WTC11 (cell line): ENCODE results near the gene MDM4. TPM values are rescaled to one million over a fixed set of nuclear protein-coding genes. Genes with fewer than 3 reads are reported as not detected.
A peak's percentile ranks its signal among the peaks of the same experiment; 100 is the strongest.

Source experiments
- ATF1 ChIP-seq: sonication (generic); formaldehyde crosslinking; IDR thresholded peaks from 2 replicates; pipeline ENCODE4 v1.8.1; 2023; ENCODE audit warnings: mild to moderate bottlenecking, moderate library complexity, missing genetic modification reagents
- ESRRA ChIP-seq: sonication (generic); formaldehyde crosslinking; IDR thresholded peaks from 2 replicates; pipeline ENCODE4 v1.8.1; 2022; ENCODE audit warnings: mild to moderate bottlenecking, missing genetic modification reagents, borderline replicate concordance
- FOXK1 ChIP-seq: sonication (generic); formaldehyde crosslinking; IDR thresholded peaks from 2 replicates; pipeline ENCODE4 v1.8.0; 2022; ENCODE audit warnings: mild to moderate bottlenecking, moderate library complexity, missing genetic modification reagents
- GTF2I ChIP-seq: fragments of 250-450 bp; sonication (Bioruptor Pico); conservative IDR thresholded peaks from 2 replicates; pipeline ENCODE4 v1.4.0; 2021; ENCODE audit warnings: mild to moderate bottlenecking
- HMGA2 ChIP-seq: fragments of 250-450 bp; sonication (Bioruptor Pico); IDR thresholded peaks from 2 replicates; pipeline ENCODE4 v1.4.0; 2021; ENCODE audit warnings: mild to moderate bottlenecking, moderate library complexity
- MYBL2 ChIP-seq: sonication (generic); formaldehyde crosslinking; IDR thresholded peaks from 2 replicates; pipeline ENCODE4 v1.8.1; 2023; ENCODE audit warnings: mild to moderate bottlenecking, moderate library complexity, missing genetic modification reagents
- NFYB ChIP-seq: sonication (generic); formaldehyde crosslinking; conservative IDR thresholded peaks from 2 replicates; pipeline ENCODE4 v1.8.0; 2022; ENCODE audit warnings: low read depth, missing genetic modification reagents
- NR1H2 ChIP-seq: sonication (generic); formaldehyde crosslinking; IDR thresholded peaks from 2 replicates; pipeline ENCODE4 v1.9.0; 2021; ENCODE audit warnings: mild to moderate bottlenecking, moderate library complexity, missing genetic modification reagents
- TCF7 ChIP-seq: sonication (generic); formaldehyde crosslinking; IDR thresholded peaks from 2 replicates; pipeline ENCODE4 v1.8.0; 2022; ENCODE audit warnings: mild to moderate bottlenecking, low read depth, missing genetic modification reagents, moderate library complexity
- TP53 ChIP-seq: sonication (generic); formaldehyde crosslinking; IDR thresholded peaks from 2 replicates; pipeline ENCODE4 v1.8.1; 2023; ENCODE audit warnings: mild to moderate bottlenecking, missing genetic modification reagents
- ZNF121 ChIP-seq: sonication (generic); formaldehyde crosslinking; IDR thresholded peaks from 2 replicates; pipeline ENCODE4 v1.8.0; 2023; ENCODE audit warnings: missing genetic modification reagents
- ZNF219 ChIP-seq: sonication (generic); formaldehyde crosslinking; IDR thresholded peaks from 2 replicates; pipeline ENCODE4 v1.8.0; 2023; ENCODE audit warnings: missing genetic modification reagents, mild to moderate bottlenecking, borderline replicate concordance
- ZNF396 ChIP-seq: fragments of 250-450 bp; sonication (Bioruptor Pico); IDR thresholded peaks from 2 replicates; pipeline ENCODE4 v1.8.0; 2021; ENCODE audit warnings: mild to moderate bottlenecking, moderate library complexity, borderline replicate concordance
- total RNA-seq: library from RNA; stranded (reverse); gene quantifications from 3 replicates; pipeline ENCODE4 v1.2.3, GENCODE V29; 2021
- TF ChIP-seq, protein P1 (sequence below): fragments of 250-450 bp; sonication (Bioruptor Pico); IDR thresholded peaks from 2 replicates; pipeline ENCODE4 v2.1.2; 2022; ENCODE audit warnings: mild to moderate bottlenecking, moderate library complexity
- TF ChIP-seq, protein P2 (sequence below): sonication (generic); formaldehyde crosslinking; IDR thresholded peaks from 2 replicates; pipeline ENCODE4 v1.8.1; 2023; ENCODE audit warnings: mild to moderate bottlenecking, missing genetic modification reagents, borderline replicate concordance
- TF ChIP-seq, protein P3 (sequence below): sonication (generic); formaldehyde crosslinking; IDR thresholded peaks from 2 replicates; pipeline ENCODE4 v1.8.1; 2022; ENCODE audit warnings: low read depth, missing genetic modification reagents, borderline replicate concordance
- TF ChIP-seq, protein P4 (sequence below): sonication (generic); formaldehyde crosslinking; IDR thresholded peaks from 2 replicates; pipeline ENCODE4 v1.8.1; 2023; ENCODE audit warnings: mild to moderate bottlenecking, missing genetic modification reagents, moderate library complexity
- TF ChIP-seq, protein P5 (sequence below): sonication (generic); formaldehyde crosslinking; IDR thresholded peaks from 2 replicates; pipeline ENCODE4 v1.8.0; 2023; ENCODE audit warnings: mild to moderate bottlenecking, missing genetic modification reagents
- TF ChIP-seq, protein P6 (sequence below): sonication (generic); formaldehyde crosslinking; IDR thresholded peaks from 2 replicates; pipeline ENCODE4 v1.8.1; 2023; ENCODE audit warnings: mild to moderate bottlenecking, missing genetic modification reagents
- TF ChIP-seq, protein P7 (sequence below): sonication (generic); formaldehyde crosslinking; conservative IDR thresholded peaks from 2 replicates; pipeline ENCODE4 v1.8.1; 2022; ENCODE audit warnings: mild to moderate bottlenecking, missing genetic modification reagents
- TF ChIP-seq, protein P8 (sequence below): sonication (generic); formaldehyde crosslinking; IDR thresholded peaks from 2 replicates; pipeline ENCODE4 v1.8.0; 2022; ENCODE audit warnings: missing genetic modification reagents

Gene MDM4
- total RNA-seq, 1 experiment from 2014 or later = 76.2 TPM

DNA sequence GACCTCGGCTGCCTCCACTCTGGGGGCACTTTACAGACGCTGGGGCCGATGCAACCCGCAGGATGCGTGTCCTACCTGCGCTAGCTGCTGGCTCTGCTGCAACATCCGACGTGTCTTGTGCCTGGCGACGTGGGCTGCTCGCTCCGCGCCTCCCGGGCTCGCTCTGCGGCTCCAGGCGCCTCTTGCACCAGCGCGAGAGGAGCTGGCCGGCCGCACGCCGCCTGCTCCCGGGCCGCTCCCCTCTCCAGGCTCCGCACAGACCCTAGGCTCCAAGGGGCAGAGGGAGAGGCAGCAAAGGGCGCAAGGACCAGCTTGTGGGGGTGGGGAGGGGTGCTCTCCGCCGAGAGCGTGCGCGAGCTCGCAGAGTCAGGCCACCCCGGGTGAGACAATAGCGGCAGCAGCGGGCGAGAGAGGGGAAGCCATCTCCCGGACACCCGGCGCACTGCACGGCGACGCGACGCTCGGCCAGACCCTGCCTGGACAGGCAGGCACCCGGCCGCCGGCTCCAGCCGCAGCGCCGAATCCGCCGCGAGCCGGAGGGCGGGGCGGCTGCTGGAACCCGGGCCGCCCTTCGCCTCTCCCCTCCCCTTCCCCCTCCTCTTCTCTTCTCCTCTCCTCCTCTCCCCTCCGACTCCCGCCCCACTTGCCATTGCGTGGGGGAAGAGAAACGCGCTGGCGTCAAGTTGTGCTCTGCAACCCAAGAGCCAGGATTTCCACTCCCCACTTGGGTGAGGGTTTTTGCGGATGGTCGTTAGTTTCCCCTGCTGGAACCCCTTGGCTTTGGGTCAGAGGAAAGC is 21.7 kb upstream of the MDM4 start, which contains the start of gene PIK3C2B (continued):
- TF ChIP-seq, protein P1, sequence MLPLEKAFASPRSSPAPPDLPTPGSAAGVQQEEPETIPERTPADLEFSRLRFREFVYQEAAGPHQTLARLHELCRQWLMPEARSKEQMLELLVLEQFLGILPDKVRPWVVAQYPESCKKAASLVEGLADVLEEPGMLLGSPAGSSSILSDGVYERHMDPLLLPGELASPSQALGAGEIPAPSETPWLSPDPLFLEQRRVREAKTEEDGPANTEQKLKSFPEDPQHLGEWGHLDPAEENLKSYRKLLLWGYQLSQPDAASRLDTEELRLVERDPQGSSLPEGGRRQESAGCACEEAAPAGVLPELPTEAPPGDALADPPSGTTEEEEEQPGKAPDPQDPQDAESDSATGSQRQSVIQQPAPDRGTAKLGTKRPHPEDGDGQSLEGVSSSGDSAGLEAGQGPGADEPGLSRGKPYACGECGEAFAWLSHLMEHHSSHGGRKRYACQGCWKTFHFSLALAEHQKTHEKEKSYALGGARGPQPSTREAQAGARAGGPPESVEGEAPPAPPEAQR (CRISPR knock-in tag) = no peak
- no peak for TF ChIP-seq ESRRA (CRISPR knock-in tag)
- no peak for TF ChIP-seq ZNF121
- TF ChIP-seq TP53 (CRISPR knock-in tag) = 0 out of 2 replicates have a peak, but pooled peaks have one; percentile 40
- TF ChIP-seq, protein P2, sequence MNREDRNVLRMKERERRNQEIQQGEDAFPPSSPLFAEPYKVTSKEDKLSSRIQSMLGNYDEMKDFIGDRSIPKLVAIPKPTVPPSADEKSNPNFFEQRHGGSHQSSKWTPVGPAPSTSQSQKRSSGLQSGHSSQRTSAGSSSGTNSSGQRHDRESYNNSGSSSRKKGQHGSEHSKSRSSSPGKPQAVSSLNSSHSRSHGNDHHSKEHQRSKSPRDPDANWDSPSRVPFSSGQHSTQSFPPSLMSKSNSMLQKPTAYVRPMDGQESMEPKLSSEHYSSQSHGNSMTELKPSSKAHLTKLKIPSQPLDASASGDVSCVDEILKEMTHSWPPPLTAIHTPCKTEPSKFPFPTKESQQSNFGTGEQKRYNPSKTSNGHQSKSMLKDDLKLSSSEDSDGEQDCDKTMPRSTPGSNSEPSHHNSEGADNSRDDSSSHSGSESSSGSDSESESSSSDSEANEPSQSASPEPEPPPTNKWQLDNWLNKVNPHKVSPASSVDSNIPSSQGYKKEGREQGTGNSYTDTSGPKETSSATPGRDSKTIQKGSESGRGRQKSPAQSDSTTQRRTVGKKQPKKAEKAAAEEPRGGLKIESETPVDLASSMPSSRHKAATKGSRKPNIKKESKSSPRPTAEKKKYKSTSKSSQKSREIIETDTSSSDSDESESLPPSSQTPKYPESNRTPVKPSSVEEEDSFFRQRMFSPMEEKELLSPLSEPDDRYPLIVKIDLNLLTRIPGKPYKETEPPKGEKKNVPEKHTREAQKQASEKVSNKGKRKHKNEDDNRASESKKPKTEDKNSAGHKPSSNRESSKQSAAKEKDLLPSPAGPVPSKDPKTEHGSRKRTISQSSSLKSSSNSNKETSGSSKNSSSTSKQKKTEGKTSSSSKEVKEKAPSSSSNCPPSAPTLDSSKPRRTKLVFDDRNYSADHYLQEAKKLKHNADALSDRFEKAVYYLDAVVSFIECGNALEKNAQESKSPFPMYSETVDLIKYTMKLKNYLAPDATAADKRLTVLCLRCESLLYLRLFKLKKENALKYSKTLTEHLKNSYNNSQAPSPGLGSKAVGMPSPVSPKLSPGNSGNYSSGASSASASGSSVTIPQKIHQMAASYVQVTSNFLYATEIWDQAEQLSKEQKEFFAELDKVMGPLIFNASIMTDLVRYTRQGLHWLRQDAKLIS (CRISPR knock-in tag) = no peak
- TF ChIP-seq, protein P3, sequence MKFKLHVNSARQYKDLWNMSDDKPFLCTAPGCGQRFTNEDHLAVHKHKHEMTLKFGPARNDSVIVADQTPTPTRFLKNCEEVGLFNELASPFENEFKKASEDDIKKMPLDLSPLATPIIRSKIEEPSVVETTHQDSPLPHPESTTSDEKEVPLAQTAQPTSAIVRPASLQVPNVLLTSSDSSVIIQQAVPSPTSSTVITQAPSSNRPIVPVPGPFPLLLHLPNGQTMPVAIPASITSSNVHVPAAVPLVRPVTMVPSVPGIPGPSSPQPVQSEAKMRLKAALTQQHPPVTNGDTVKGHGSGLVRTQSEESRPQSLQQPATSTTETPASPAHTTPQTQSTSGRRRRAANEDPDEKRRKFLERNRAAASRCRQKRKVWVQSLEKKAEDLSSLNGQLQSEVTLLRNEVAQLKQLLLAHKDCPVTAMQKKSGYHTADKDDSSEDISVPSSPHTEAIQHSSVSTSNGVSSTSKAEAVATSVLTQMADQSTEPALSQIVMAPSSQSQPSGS = no peak
- peak; percentile 46; the same call in 1 of the 2 replicates for TF ChIP-seq FOXK1 (CRISPR knock-in tag)
- TF ChIP-seq, protein P4, sequence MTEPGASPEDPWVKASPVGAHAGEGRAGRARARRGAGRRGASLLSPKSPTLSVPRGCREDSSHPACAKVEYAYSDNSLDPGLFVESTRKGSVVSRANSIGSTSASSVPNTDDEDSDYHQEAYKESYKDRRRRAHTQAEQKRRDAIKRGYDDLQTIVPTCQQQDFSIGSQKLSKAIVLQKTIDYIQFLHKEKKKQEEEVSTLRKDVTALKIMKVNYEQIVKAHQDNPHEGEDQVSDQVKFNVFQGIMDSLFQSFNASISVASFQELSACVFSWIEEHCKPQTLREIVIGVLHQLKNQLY (CRISPR knock-in tag) = no peak
- TF ChIP-seq NR1H2 (CRISPR knock-in tag) = no peak
- no peak for TF ChIP-seq GTF2I (CRISPR knock-in tag)
- TF ChIP-seq, protein P5, sequence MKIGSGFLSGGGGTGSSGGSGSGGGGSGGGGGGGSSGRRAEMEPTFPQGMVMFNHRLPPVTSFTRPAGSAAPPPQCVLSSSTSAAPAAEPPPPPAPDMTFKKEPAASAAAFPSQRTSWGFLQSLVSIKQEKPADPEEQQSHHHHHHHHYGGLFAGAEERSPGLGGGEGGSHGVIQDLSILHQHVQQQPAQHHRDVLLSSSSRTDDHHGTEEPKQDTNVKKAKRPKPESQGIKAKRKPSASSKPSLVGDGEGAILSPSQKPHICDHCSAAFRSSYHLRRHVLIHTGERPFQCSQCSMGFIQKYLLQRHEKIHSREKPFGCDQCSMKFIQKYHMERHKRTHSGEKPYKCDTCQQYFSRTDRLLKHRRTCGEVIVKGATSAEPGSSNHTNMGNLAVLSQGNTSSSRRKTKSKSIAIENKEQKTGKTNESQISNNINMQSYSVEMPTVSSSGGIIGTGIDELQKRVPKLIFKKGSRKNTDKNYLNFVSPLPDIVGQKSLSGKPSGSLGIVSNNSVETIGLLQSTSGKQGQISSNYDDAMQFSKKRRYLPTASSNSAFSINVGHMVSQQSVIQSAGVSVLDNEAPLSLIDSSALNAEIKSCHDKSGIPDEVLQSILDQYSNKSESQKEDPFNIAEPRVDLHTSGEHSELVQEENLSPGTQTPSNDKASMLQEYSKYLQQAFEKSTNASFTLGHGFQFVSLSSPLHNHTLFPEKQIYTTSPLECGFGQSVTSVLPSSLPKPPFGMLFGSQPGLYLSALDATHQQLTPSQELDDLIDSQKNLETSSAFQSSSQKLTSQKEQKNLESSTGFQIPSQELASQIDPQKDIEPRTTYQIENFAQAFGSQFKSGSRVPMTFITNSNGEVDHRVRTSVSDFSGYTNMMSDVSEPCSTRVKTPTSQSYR (CRISPR knock-in tag) = no peak
- TF ChIP-seq, protein P6, sequence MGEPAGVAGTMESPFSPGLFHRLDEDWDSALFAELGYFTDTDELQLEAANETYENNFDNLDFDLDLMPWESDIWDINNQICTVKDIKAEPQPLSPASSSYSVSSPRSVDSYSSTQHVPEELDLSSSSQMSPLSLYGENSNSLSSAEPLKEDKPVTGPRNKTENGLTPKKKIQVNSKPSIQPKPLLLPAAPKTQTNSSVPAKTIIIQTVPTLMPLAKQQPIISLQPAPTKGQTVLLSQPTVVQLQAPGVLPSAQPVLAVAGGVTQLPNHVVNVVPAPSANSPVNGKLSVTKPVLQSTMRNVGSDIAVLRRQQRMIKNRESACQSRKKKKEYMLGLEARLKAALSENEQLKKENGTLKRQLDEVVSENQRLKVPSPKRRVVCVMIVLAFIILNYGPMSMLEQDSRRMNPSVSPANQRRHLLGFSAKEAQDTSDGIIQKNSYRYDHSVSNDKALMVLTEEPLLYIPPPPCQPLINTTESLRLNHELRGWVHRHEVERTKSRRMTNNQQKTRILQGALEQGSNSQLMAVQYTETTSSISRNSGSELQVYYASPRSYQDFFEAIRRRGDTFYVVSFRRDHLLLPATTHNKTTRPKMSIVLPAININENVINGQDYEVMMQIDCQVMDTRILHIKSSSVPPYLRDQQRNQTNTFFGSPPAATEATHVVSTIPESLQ = no peak
- no peak for TF ChIP-seq TCF7 (CRISPR knock-in tag)
- TF ChIP-seq, protein P7, sequence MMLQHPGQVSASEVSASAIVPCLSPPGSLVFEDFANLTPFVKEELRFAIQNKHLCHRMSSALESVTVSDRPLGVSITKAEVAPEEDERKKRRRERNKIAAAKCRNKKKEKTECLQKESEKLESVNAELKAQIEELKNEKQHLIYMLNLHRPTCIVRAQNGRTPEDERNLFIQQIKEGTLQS = no peak
- TF ChIP-seq ZNF219 (CRISPR knock-in tag) = no peak
- TF ChIP-seq HMGA2 (CRISPR knock-in tag) = no peak
- TF ChIP-seq NFYB (CRISPR knock-in tag) = no peak
- no peak for TF ChIP-seq ZNF396 (CRISPR knock-in tag)
- TF ChIP-seq, protein P8, sequence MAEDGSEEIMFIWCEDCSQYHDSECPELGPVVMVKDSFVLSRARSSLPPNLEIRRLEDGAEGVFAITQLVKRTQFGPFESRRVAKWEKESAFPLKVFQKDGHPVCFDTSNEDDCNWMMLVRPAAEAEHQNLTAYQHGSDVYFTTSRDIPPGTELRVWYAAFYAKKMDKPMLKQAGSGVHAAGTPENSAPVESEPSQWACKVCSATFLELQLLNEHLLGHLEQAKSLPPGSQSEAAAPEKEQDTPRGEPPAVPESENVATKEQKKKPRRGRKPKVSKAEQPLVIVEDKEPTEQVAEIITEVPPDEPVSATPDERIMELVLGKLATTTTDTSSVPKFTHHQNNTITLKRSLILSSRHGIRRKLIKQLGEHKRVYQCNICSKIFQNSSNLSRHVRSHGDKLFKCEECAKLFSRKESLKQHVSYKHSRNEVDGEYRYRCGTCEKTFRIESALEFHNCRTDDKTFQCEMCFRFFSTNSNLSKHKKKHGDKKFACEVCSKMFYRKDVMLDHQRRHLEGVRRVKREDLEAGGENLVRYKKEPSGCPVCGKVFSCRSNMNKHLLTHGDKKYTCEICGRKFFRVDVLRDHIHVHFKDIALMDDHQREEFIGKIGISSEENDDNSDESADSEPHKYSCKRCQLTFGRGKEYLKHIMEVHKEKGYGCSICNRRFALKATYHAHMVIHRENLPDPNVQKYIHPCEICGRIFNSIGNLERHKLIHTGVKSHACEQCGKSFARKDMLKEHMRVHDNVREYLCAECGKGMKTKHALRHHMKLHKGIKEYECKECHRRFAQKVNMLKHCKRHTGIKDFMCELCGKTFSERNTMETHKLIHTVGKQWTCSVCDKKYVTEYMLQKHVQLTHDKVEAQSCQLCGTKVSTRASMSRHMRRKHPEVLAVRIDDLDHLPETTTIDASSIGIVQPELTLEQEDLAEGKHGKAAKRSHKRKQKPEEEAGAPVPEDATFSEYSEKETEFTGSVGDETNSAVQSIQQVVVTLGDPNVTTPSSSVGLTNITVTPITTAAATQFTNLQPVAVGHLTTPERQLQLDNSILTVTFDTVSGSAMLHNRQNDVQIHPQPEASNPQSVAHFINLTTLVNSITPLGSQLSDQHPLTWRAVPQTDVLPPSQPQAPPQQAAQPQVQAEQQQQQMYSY (CRISPR knock-in tag) = no peak
- TF ChIP-seq MYBL2 (CRISPR knock-in tag) = no peak
- no peak for TF ChIP-seq ATF1 (CRISPR knock-in tag)
